IPS DF 6.9 (cell line): ENCODE results near the gene BAHCC1.
"Not testable (repeated sequence)": the region's sequence is repeated elsewhere in the genome, so short reads cannot be mapped to it uniquely, and the experiment has no call there.

Experiments
- DNase-seq: peaks from one replicate; pipeline ENCODE4 v3.0.0-alpha.2; 2013; ENCODE audit warnings: low read depth, low spot score
- H3K27ac ChIP-seq: one replicate; pipeline ENCODE4 v1.5.1; 2013; ENCODE audit warnings: low read length, control low read depth
- H3K27me3 ChIP-seq: 2 replicates; pipeline ENCODE4 v1.6.1; 2013; ENCODE audit warnings: mild to moderate bottlenecking, low read length; ENCODE audit not compliant: control insufficient read depth, insufficient read depth
- H3K36me3 ChIP-seq: 2 replicates; pipeline ENCODE4 v1.6.1; 2013; ENCODE audit warnings: low read length; ENCODE audit not compliant: control insufficient read depth, insufficient read depth
- H3K4me1 ChIP-seq: 2 replicates; pipeline ENCODE4 v1.6.1; 2013; ENCODE audit warnings: low read length; ENCODE audit not compliant: control insufficient read depth, insufficient read depth
- H3K4me3 ChIP-seq: 2 replicates; pipeline ENCODE4 v1.5.1; 2013; ENCODE audit warnings: mild to moderate bottlenecking, low read length
- H3K9me3 ChIP-seq: 2 replicates; pipeline ENCODE4 v1.6.1; 2013; ENCODE audit warnings: low read length, inconsistent platforms; ENCODE audit not compliant: control insufficient read depth, insufficient read depth
- WGBS: extraction: QIAGEN DNeasy Blood & Tissue Kit; methylation state at CpG from one replicate; pipeline ENCODE4 v1.1.7; 2013; ENCODE audit warnings: mixed read lengths, missing lambda C conversion rate; ENCODE audit not compliant: insufficient read length, insufficient coverage; 5-methylcytosine and 5-hydroxymethylcytosine counted together

Gene BAHCC1

DNA sequence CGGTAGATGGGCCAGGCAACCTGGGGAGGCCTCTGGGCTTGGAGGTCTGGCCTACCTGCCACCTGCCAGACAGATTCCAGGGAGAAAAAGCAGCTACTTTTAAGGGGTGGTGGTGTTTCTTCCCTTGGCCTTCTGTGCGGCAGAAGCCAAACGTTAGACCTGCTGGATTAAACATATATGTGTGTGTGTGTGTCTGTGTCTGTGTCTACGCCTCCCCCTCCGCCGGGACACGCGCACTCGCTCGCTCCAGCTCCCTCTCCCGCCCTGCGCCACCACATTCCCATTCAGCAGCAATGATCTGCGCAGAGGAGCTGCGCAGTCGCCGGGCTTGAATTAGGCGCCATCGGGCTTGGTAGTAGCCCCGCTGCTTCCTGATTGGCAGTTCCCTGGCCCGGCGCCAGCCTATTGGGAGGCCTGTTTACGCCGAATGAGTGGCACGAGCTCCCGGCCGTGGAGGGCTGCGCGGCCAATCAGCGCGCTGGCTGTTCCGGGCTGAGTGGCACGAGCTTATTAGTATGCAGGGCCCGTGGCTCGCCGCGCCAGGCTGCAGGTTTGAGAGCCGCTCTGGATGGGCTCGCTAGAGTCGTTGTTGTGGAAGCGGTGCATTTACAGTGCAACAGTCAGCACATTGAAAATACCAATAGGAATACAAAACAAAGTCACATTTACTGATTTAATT lies at the start of gene BAHCC1:
TSS of gene BAHCC1 (plus strand) at position 537 of the 679 bp plus-strand sequence. CDS start 4,283 bp downstream, outside the sequence.
- Histone ChIP-seq H3K27ac (no peak within 1 kb of the TSS), H3K36me3 (no peaks in the 10 kb centered on the region; the same call in 1 of the 2 replicates), H3K9me3 (no peaks in the 10 kb centered on the region), H3K4me3 (peak within 1 kb of the TSS; percentile 41; the same call in 1 of the 2 replicates), H3K27me3 (peaks cover 41% of the 10 kb centered on the region), H3K4me1 (peaks cover 8% of the 10 kb centered on the region)
- WGBS: no CpG with 5 or more reads among the region's 40 CpGs
- DNase-seq: peak; percentile 97

- Histone ChIP-seq H3K4me3 (peak overlapping the region; percentile 79; the same call in 1 of the 2 replicates), H3K9me3 (no peaks in the 10 kb centered on the region), H3K4me1 (peaks cover 3% of the 10 kb centered on the region; the same call in 1 of the 2 replicates), H3K27me3 (peaks cover 37% of the 10 kb centered on the region), H3K36me3 (no peaks in the 10 kb centered on the region), H3K27ac (no peak overlapping the region)
- DNase-seq: no peak
- no CpG with 5 or more reads among the region's 91 CpGs for WGBS
These were observed 49.0 kb upstream of the BAHCC1 start for GRCh38 chr17:81346090-81346907.

- H3K9me3 ChIP-seq: no peaks in the 10 kb centered on the region
- WGBS: no CpG with 5 or more reads among the region's 11 CpGs
- peaks cover 3% of the 10 kb centered on the region; the same call in 1 of the 2 replicates for H3K4me1 ChIP-seq
- peaks cover 31% of the 10 kb centered on the region for H3K27me3 ChIP-seq
- H3K36me3 ChIP-seq: no peaks in the 10 kb centered on the region
- DNase-seq: no peak
- peak overlapping the region; percentile 35; the same call in 1 of the 2 replicates for H3K4me3 ChIP-seq
- no peak overlapping the region for H3K27ac ChIP-seq
These were observed 48.3 kb upstream of the BAHCC1 start for GRCh38 chr17:81346908-81347349.

- no peak overlapping the region for H3K4me3 ChIP-seq
- H3K27me3 ChIP-seq: peaks cover 26% of the 10 kb centered on the region
- no CpG with 5 or more reads among the region's 4 CpGs for WGBS
- no peak overlapping the region for H3K27ac ChIP-seq
- H3K9me3 ChIP-seq: no peaks in the 10 kb centered on the region
- peaks cover 3% of the 10 kb centered on the region; the same call in 1 of the 2 replicates for H3K4me1 ChIP-seq
- no peak for DNase-seq
- no peaks in the 10 kb centered on the region for H3K36me3 ChIP-seq
These were observed 47.8 kb upstream of the BAHCC1 start for GRCh38 chr17:81347437-81347836.

DNA sequence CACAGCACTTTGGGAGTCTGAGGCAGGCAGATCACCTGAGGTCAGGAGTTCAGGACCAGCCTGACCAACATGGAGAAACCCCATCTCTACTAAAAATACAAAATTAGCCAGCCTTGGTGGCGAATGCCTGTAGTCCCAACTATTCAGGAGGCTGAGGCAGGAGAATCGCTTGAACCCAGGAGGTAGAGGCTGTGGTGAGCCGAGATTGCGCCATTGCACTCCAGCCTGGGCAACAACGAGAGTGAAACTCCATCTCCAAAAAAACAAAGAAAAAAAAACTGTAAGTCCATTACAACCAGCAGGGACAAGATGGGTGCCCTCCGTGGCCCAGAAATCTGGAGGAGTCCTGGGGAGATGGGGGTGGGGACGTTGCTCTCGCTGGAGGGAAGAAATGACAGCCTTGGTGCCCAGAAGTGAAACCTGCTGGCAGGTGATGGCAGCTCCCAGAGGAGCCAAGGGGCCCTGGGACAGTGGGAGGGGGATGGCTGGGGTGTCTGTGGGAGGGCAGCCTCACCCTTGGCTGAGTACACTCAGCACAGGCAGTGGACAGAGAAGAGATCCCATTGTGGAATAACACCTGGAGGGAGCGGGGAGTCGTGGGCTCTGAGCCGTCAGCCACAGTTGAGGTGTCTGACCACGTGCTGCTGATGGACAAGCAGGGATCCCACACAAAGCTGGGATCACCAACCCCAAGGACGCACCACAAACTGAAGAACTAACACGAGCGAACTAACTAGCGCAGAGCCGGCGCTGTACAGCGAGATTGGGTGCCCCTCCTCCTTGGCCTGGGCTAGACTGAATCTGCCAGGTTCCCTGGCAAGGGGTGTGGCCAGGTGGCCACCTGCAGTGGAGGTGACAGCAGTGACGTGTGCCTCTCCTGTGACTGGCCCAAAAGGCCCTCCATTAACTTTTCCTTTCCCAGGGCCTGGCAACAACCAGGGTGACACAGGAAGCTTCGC lies 46.9 kb upstream of the BAHCC1 start:
- no peaks in the 10 kb centered on the region for H3K36me3 ChIP-seq
- DNase-seq: no peak
- H3K4me1 ChIP-seq: peaks cover under 1% of the 10 kb centered on the region; the same call in 1 of the 2 replicates
- H3K27ac ChIP-seq: no peak overlapping the region
- H3K9me3 ChIP-seq: no peaks in the 10 kb centered on the region
- no peak overlapping the region for H3K4me3 ChIP-seq
- H3K27me3 ChIP-seq: peaks cover 23% of the 10 kb centered on the region
- no CpG with 5 or more reads among the region's 21 CpGs for WGBS

GRCh38 chr17:81349397-81350319 lies 45.6 kb upstream of the BAHCC1 start:
- H3K27me3 ChIP-seq: peaks cover 14% of the 10 kb centered on the region
- H3K27ac ChIP-seq: no peak overlapping the region
- no CpG with 5 or more reads among the region's 28 CpGs for WGBS
- no peak overlapping the region for H3K4me3 ChIP-seq
- H3K36me3 ChIP-seq: no peaks in the 10 kb centered on the region
- DNase-seq: no peak
- H3K4me1 ChIP-seq: no peaks in the 10 kb centered on the region; the same call in 1 of the 2 replicates
- no peaks in the 10 kb centered on the region for H3K9me3 ChIP-seq

GRCh38 chr17:81350320-81350890 lies 44.9 kb upstream of the BAHCC1 start:
- H3K36me3 ChIP-seq: no peaks in the 10 kb centered on the region
- no peak overlapping the region for H3K4me3 ChIP-seq
- H3K9me3 ChIP-seq: no peaks in the 10 kb centered on the region
- no peak overlapping the region for H3K27ac ChIP-seq
- H3K27me3 ChIP-seq: peaks cover 14% of the 10 kb centered on the region
- WGBS: no CpG with 5 or more reads among the region's 8 CpGs
- DNase-seq: no peak
- H3K4me1 ChIP-seq: no peaks in the 10 kb centered on the region; the same call in 1 of the 2 replicates

DNA sequence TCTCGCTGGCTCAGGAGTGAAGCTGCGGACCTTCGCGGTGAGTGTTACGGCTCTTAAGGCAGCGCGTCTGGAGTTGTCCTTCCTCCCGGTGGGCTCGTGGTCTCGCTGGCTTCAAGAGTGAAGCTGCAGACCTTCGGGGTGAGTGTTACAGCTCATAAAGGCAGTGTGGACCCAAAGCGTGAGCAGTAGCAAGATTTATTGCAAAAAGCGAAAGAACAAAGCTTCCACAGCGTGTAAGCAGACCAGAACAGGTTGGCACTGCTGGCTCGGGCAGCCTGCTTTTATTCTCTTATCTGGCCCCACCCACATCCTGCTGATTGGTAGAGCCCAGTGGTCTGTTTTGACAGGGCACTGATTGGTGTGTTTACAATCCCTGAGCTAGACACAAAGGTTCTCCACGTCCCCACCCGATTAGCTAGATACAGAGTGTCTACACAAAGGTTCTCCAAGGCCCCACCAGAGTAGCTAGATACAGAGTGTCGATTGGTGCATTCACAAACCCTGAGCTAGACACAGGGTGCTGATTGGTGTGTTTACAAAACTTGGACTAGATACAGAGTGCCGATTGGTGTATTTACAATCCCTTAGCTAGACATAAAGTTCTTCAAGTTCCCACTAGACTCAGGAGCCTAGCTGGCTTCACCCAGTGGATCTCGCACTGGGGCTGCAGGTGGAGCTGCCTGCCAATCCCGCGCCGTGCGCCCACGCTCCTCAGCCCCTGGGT lies 43.8 kb upstream of the BAHCC1 start:
- H3K4me3 ChIP-seq, H3K36me3 ChIP-seq, H3K4me1 ChIP-seq, DNase-seq, H3K27ac ChIP-seq, H3K9me3 ChIP-seq: not testable (repeated sequence)
- no CpG with 5 or more reads among the region's 25 CpGs for WGBS
- peaks cover 14% of the 10 kb centered on the region for H3K27me3 ChIP-seq
